Right lung (tissue), 5 donors: ENCODE data around the gene ZNF440. TPM values are rescaled to one million over a fixed set of nuclear protein-coding genes. Genes with fewer than 3 reads are reported as not detected.

Experiments
- DNase-seq, 2 donors: peaks; one replicate each; pipeline ENCODE4 v3.0.0-alpha.2; 2013
- polyA plus RNA-seq, 5 donors: library from polyadenylated mRNA; unstranded; fragments of 120-200 nt; gene quantifications; one replicate each; pipeline versions ENCODE4 v1.2.1 to v1.2.3, GENCODE V29; 2013; ENCODE audit warnings: inconsistent platforms in 1 of 5, low replicate concordance in 1 of 5; ENCODE audit not compliant: insufficient read length in 5 of 5, insufficient read depth in 1 of 5

Gene ZNF440
- polyA plus RNA-seq, 5 donors: 15.3 to 25.4 (median 23.2) TPM

DNA sequence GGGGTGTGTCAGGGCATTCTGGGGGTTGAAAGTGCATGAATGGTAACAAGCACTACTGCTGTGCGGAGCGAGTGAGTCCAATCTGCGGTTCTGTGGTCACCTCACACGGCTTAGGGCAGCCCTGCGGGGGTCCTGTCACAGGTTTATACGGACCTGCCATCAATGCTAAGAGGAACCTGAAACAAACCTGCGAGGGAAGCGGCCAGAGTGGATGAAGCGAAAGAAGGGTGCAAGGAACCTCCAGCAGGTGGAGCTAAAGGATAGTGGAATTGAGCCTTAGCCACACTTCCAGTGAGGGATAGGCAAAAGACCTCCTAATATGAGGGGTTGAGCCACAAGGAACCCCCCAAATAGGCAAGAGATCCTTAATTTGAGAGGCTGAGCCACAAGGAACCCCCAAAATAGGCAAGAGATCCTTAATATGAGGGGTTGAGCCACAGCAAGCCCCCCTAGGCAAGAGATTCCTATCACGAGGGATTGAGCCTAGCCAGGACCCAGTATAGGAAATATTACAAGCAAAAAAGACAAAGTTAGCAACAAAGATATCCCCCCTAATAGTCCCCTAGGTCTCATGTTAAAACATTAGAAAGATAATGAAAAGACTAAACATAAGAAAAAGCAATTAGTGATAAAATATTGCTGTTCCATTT lies 67.2 kb downstream of the ZNF440 start:
- DNase-seq: peak; percentile 38 to 53

- DNase-seq: no peak
Observed at GRCh38 chr19:11882606-11883005, 68.5 kb downstream of the ZNF440 start.

Other genes starting within 250 kb of the ZNF440 start
- 1 to 10 TPM; 2.6 to 4.4 (median 3.5) TPM for gene ACP5, start 236.6 kb upstream of the ZNF440 start, polyA plus RNA-seq
- gene ZNF627, start 216.8 kb upstream of the ZNF440 start, polyA plus RNA-seq: 10 to 100 TPM; 29.8 to 43.8 (median 37.0) TPM
- gene ZNF823, start 75.3 kb upstream of the ZNF440 start, polyA plus RNA-seq: 10 to 100 TPM in 2 of 5 donors, 1 to 10 TPM in 3; 7.0 to 11.0 (median 9.0) TPM
- gene ZNF441, start 47.3 kb upstream of the ZNF440 start, polyA plus RNA-seq: 10 to 100 TPM in 4 of 5 donors, 1 to 10 TPM in 1; 8.1 to 16.3 (median 12.3) TPM
- gene ZNF491, start 15.8 kb upstream of the ZNF440 start, polyA plus RNA-seq: 10 to 100 TPM in 1 of 5 donors, 1 to 10 TPM in 4; 6.3 to 11.8 (median 8.3) TPM
- 10 to 100 TPM; 12.8 to 22.7 (median 18.5) TPM for gene ZNF439, start 34.5 kb downstream of the ZNF440 start, polyA plus RNA-seq
- 10 to 100 TPM; 10.1 to 26.0 (median 17.6) TPM for gene ZNF69, start 73.5 kb downstream of the ZNF440 start, polyA plus RNA-seq
- 10 to 100 TPM; 17.0 to 25.4 (median 20.2) TPM for gene ZNF700, start 110.8 kb downstream of the ZNF440 start, polyA plus RNA-seq
- 10 to 100 TPM in 1 of 5 donors, 1 to 10 TPM in 4; 5.3 to 11.1 (median 8.3) TPM for gene ZNF763, start 150.8 kb downstream of the ZNF440 start, polyA plus RNA-seq
- gene ZNF433, start 221.4 kb downstream of the ZNF440 start, polyA plus RNA-seq: 10 to 100 TPM; 13.1 to 19.1 (median 17.5) TPM
- gene ZNF878, start 238.7 kb downstream of the ZNF440 start, polyA plus RNA-seq: 1 to 10 TPM; 1.1 to 1.6 (median 1.4) TPM